Tibial nerve (tissue), 4 donors: ENCODE measurements around the gene OR4A16. TPM values are rescaled to one million over a fixed set of nuclear protein-coding genes. Genes with fewer than 3 reads are reported as not detected.

ENCODE experiments used
- DNase-seq, 2 donors: peaks; one replicate each; pipeline ENCODE4 v3.0.0-alpha.2; 2019; ENCODE audit warnings: low spot score in 2 of 2
- H3K27ac ChIP-seq, 4 donors: fragments of 200-600 bp; sonication (generic) in 3 of 4; one replicate each; pipeline ENCODE4 v1.5.1; 2017 to 2019; ENCODE audit warnings: mild to moderate bottlenecking in 1 of 4
- H3K27me3 ChIP-seq, 2 donors: fragments of 200-600 bp; sonication (generic) in 1 of 2; one replicate each; pipeline versions ENCODE4 v1.5.1 to v1.6.0; 2017 to 2019
- H3K36me3 ChIP-seq, 3 donors: fragments of 200-600 bp; sonication (generic); one replicate each; pipeline ENCODE4 v1.5.1; 2018 to 2019
- H3K4me1 ChIP-seq, 4 donors: fragments of 200-600 bp; sonication (generic) in 3 of 4; one replicate each; pipeline ENCODE4 v1.5.1; 2017 to 2019
- H3K4me3 ChIP-seq, 4 donors: fragments of 200-600 bp; sonication (generic) in 3 of 4; one replicate each; pipeline ENCODE4 v1.5.1; 2017 to 2019; ENCODE audit warnings: mild to moderate bottlenecking in 1 of 4, moderate library complexity in 1 of 4
- H3K9me3 ChIP-seq, 4 donors: fragments of 200-600 bp; sonication (generic) in 3 of 4; one replicate each; pipeline ENCODE4 v1.5.1; 2017 to 2019
- CTCF ChIP-seq, 5 experiments: fragments of 200-600 bp in 3 of 5; fragments of 450-650 bp in 2 of 5; sonication (generic) in 3 of 5; IDR thresholded peaks; one replicate each; pipeline ENCODE4 v1.5.1; 2016 to 2019; ENCODE audit warnings: antibody characterized with exemption in 5 of 5, mild to moderate bottlenecking in 3 of 5, moderate library complexity in 2 of 5
- EP300 ChIP-seq, 2 donors: sonication (generic); formaldehyde crosslinking; IDR thresholded peaks; one replicate each; pipeline ENCODE4 v1.6.1; 2017; ENCODE audit warnings: antibody characterized with exemption in 2 of 2, mild to moderate bottlenecking in 1 of 2
- POLR2A ChIP-seq, 2 donors: fragments of 450-650 bp; IDR thresholded peaks; one replicate each; pipeline ENCODE4 v1.6.1; 2017; ENCODE audit warnings: antibody characterized with exemption in 2 of 2, mild to moderate bottlenecking in 2 of 2, moderate library complexity in 2 of 2
- WGBS, 2 donors: methylation state at CpG; one replicate each; pipeline ENCODE4 v1.1.5; 2018; 5-methylcytosine and 5-hydroxymethylcytosine counted together
- total RNA-seq, 4 donors: library from RNA; depleted of rRNA; stranded (reverse); fragments of >200 nt; gene quantifications; one replicate each; pipeline ENCODE4 v1.1.0, GENCODE V29; 2016

The OR4A16 gene
- total RNA-seq, 4 donors from 2014 or later, result not detected

DNA sequence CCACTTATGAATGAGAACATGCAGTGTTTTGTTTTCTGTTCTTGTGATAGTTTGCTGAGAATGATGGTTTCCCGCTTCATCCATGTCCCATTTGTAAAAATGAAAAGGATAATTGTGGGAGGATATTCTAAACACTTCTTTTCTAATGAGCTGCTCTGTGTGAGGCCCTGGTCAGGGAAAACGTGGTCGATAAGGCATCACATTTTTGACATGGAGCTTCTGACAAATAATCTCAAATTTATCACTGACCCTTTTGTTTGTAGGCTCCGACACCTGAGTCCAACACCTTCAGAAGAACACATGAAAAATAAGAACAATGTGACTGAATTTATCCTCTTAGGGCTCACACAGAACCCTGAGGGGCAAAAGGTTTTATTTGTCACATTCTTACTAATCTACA is 24.7 kb downstream of the OR4A16 start, which contains the start of gene OR4A15:
Gene OR4A15 (plus strand): TSS at position 301 of the 400 bp plus-strand sequence. CDS start 0 bp downstream, at position 301.
- Histone ChIP-seq H3K4me3 (no peak within 1 kb of the TSS), H3K27ac (no peak within 1 kb of the TSS), H3K9me3 (no peaks in the 10 kb centered on the region), H3K27me3 (no peaks in the 10 kb centered on the region), H3K36me3 (no peaks in the 10 kb centered on the region), H3K4me1 (no peaks in the 10 kb centered on the region)
- no peak for TF ChIP-seq POLR2A (IDR thresholded peaks at IDR 0.05)
- TF ChIP-seq CTCF (IDR thresholded peaks at IDR 0.05), result no peak
- no peak for TF ChIP-seq EP300 (IDR thresholded peaks at IDR 0.05)
- no peak for DNase-seq
- WGBS, 2 donors, result 55 to 68% methylated on average over 4 of the region's 4 CpGs

Other genes starting within 250 kb of the OR4A16 start
- not detected for gene TRIM48, start 81.0 kb upstream of the OR4A16 start, total RNA-seq
- gene OR4A15, start 24.8 kb downstream of the OR4A16 start, total RNA-seq, result not detected
- gene OR4C15, start 211.3 kb downstream of the OR4A16 start, total RNA-seq, result not detected
- gene OR4C16, start 228.9 kb downstream of the OR4A16 start, total RNA-seq, result not detected